ENCODE data around the gene HOTAIR. TPM values are rescaled to one million over a fixed set of nuclear protein-coding genes. Genes with fewer than 3 reads are reported as not detected.

The HOTAIR gene
- total RNA-seq, 2 donors from 2014 or later, result 0.28 TPM; not detected in 1

DNA sequence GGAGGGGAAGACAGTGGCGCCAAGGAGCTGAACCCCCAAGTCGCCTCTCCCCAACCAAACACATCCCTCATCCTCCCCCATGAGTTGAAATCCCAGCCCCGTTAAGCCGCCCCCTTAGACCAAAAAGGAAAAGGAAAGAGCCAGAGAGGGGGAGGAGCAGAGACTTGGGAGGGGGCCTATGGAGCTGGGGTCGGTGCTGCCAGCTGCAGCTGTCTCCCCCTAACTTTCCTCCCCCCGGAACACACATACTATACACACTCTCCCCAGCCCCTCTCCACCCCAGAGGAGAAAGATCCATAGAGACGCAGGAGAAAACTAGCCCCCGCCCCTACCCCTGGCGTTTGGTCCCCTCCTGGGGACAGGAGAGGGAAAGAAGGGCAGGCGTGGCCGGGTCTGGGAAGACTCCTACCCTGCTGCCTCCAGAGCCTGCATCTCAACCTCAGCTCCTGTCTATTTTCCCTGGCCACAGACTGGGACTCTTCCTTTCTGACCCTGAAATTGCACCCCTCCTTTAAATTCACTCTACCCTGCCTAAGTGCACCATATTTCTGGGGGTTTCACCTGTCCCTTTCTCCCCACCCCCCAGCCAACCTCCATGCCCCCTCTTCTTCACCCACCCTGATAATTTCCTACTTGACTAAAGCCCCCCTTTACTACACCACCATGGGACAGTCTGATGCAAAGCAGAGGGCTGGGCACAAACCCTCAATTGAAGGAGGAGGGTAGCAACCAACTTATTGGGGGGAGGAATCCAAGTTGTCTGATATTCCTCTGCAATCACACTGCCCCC is 23.6 kb upstream of the HOTAIR start:
- 20% methylated on average over 11 of the region's 11 CpGs for WGBS
- no peak overlapping the region for H3K4me3 ChIP-seq
- no peaks in the 10 kb centered on the region for H3K36me3 ChIP-seq
- no peak overlapping the region for H3K27ac ChIP-seq
- H3K4me1 ChIP-seq (replicated peaks), result no peaks in the 10 kb centered on the region
- TF ChIP-seq, protein P1, sequence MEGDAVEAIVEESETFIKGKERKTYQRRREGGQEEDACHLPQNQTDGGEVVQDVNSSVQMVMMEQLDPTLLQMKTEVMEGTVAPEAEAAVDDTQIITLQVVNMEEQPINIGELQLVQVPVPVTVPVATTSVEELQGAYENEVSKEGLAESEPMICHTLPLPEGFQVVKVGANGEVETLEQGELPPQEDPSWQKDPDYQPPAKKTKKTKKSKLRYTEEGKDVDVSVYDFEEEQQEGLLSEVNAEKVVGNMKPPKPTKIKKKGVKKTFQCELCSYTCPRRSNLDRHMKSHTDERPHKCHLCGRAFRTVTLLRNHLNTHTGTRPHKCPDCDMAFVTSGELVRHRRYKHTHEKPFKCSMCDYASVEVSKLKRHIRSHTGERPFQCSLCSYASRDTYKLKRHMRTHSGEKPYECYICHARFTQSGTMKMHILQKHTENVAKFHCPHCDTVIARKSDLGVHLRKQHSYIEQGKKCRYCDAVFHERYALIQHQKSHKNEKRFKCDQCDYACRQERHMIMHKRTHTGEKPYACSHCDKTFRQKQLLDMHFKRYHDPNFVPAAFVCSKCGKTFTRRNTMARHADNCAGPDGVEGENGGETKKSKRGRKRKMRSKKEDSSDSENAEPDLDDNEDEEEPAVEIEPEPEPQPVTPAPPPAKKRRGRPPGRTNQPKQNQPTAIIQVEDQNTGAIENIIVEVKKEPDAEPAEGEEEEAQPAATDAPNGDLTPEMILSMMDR (IDR thresholded peaks at IDR 0.05), result no peak
- TF ChIP-seq POLR2A (IDR thresholded peaks at IDR 0.05) (no peak), POLR2AphosphoS5 (IDR thresholded peaks at IDR 0.05) (no peak)
- intact Hi-C loops (cut with DNase I), result no loop called here
- no peaks in the 10 kb centered on the region for H3K9me3 ChIP-seq
- peaks cover 84% of the 10 kb centered on the region for H3K27me3 ChIP-seq (replicated peaks; ENCODE audit: insufficient read depth)
- DNase-seq (ENCODE audit: low spot score), result no peak

DNA sequence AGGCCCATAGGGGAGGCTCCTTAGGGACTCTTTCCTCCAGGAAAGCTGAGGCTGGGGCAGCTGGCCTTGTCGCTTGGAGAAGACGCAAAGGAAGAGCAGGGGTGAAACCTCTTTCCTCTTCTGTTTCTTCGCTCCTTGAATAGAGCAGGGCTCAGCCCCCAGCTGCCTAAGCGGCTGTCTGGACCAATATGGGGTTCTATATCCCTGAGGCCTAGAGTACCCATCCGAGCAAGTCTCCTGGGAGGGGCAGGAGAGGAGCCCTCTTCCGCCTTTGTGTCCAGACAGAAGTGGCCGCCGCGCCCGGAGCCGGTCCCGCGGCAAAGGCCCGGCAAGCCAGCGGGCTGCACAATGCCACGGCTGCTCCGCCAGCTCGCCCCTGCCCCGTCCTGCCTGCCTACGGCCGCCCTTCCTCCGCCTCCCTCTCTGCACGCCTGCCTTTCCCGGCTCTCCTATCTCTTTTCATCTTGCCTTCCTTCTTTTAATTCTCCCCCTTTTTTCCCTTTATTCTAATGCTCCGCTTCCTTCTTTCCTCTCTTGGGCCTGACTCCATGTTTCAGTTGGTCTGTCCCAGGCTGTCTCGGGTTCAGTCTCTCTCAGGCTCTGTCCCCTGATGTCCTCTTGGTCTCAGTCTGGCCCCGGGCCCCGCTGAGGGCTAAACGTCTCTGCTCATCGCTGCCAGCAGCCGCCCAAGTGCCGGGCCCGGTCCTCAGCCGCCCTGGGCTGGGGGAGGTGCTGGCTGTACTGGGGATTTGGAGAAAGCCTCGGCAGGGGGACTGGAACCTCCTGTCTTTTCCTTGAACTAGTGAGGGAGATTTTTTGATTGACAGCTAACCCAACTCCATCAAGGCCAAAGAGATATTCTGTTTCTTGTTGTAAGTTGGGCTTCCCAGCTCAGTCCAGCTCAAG is 22.7 kb upstream of the HOTAIR start:
- Histone ChIP-seq H3K4me1 (replicated peaks) (no peaks in the 10 kb centered on the region), H3K9me3 (no peaks in the 10 kb centered on the region), H3K4me3 (no peak overlapping the region), H3K27ac (no peak overlapping the region), H3K36me3 (no peaks in the 10 kb centered on the region), H3K27me3 (replicated peaks; ENCODE audit: insufficient read depth) (peaks cover 80% of the 10 kb centered on the region)
- DNase-seq (ENCODE audit: low spot score), result no peak
- no peak for TF ChIP-seq POLR2AphosphoS5 (IDR thresholded peaks at IDR 0.05)
- intact Hi-C loops (cut with DNase I), result no loop called here
- WGBS, result 19% methylated on average over 35 of the region's 35 CpGs

DNA sequence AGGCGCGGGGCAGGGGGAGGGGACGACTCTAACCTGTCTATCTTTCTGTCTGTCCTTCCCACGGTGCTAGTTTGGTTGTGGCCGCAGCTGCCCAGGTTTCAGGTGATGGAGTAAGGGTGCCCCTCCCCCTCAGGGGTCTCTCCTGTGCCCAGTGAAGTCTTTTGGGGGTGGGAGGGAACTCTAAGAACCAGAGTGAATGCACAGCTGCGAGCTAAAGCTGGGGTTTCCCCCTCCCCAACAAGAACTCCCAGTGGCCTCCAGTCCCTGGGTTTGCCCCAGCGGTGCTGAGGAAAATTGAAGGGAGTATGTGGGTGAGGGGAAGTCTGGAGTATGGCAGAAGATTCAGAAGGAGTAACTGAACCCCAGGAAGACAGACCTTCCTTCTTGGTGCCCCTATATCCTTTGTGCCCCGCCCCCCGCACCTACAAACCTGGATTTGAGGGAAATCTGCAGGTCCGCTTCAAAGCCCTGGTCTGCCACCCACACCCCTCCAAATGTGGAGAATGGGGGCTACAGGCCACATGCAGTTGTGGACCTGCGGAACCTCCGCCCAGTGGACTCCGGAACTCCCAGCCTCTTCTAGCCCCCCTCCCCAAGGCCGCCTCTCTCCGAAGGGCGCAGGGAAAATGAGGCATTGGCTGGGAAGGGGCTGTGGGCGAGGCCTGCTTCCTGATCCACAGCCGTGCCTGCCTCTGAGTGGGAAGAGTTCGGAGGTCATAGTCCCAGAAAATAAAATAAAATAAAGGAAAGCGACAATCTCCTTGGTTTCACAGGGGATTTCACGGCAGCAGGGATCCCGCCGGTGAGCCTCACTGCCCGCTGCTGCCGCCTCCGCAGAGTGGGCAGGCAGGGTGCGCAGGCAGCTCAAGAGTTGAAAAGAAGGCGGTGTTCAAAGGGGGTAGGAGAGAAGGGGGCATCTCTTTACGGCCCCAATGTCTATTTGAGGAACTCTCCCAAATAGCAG is 21.8 kb upstream of the HOTAIR start:
- DNase-seq (ENCODE audit: low spot score), result no peak
- WGBS, result 69% methylated on average over 29 of the region's 29 CpGs
- H3K36me3 ChIP-seq, result no peaks in the 10 kb centered on the region
- H3K27ac ChIP-seq, result no peak overlapping the region
- no peaks in the 10 kb centered on the region for H3K9me3 ChIP-seq
- no peaks in the 10 kb centered on the region for H3K4me1 ChIP-seq (replicated peaks)
- intact Hi-C loops (cut with DNase I), result no loop called here
- H3K4me3 ChIP-seq, result peak overlapping the region in 1 of 2 donors; percentile 12
- TF ChIP-seq POLR2A (IDR thresholded peaks at IDR 0.05) (no peak), POLR2AphosphoS5 (IDR thresholded peaks at IDR 0.05) (no peak)
- TF ChIP-seq, protein P1 (IDR thresholded peaks at IDR 0.05), result no peak
- H3K27me3 ChIP-seq (replicated peaks; ENCODE audit: insufficient read depth), result peaks cover 80% of the 10 kb centered on the region

DNA sequence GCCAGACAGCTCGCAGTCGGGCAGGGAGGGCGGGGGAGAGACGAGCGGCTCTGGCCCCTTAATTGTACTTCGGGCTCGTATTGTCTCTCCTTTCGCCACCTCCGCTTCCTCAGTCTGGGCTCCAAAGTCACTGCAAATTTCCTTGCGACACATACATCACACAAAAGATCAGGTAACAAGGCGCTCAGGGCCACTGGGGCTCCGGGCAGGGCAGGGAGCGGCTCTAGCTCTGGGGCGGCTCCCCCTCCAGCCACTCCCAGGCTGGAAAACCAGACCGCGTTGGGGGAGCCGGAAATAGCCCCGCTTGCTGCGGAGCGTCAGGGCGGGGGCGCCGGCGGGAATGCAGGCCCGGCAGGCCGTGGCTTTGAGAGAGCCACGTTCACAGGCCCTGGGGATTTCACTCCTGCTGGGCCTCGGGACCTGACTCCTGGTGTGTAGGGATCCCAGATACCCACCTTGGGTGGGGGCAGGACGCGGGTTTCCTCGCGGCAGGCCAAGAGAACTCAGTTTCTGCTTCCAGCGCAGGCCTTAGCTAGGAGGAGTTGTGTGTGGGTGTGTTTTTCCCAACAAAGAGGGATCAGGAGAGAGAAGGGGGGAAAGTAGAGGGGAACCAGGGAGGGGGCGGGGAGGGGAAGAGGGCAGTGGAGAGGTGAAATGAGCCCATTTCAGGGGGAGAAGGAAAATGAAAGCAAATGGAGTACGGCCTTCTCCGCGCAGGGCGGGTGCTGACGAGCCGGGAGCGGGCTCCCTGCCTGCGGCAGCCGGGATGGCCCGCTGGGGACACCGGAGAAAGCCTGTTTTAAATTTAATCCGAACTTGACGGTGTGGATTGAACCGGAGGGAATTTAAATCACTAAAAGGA is 20.9 kb upstream of the HOTAIR start:
- Histone ChIP-seq H3K9me3 (no peaks in the 10 kb centered on the region), H3K4me1 (replicated peaks) (no peaks in the 10 kb centered on the region), H3K4me3 (peak overlapping the region; percentile 12 to 27), H3K36me3 (no peaks in the 10 kb centered on the region), H3K27me3 (replicated peaks; ENCODE audit: insufficient read depth) (peaks cover 79% of the 10 kb centered on the region), H3K27ac (no peak overlapping the region)
- 7% methylated on average over 40 of the region's 48 CpGs for WGBS
- DNase-seq (ENCODE audit: low spot score), result no peak
- intact Hi-C loops (cut with DNase I), result no loop called here
- TF ChIP-seq POLR2A (IDR thresholded peaks at IDR 0.05), result no peak
- no peak for TF ChIP-seq POLR2AphosphoS5 (IDR thresholded peaks at IDR 0.05)
- TF ChIP-seq, protein P1 (IDR thresholded peaks at IDR 0.05), result no peak
